Keratinocyte (primary cell): ENCODE data around the gene RAB2B. TPM values are rescaled to one million over a fixed set of nuclear protein-coding genes. Genes with fewer than 3 reads are reported as not detected.

ENCODE experiments used
- DNase-seq: peaks from one replicate; pipeline ENCODE4 v3.0.0-alpha.2; 2011; ENCODE audit warnings: low read depth, missing footprints, low spot score
- FAIRE-seq: peaks from 2 replicates; lab custom pipeline; 2011; peaks lifted over from hg19 to GRCh38; lab: Jason Lieb, UNC
- H2AFZ ChIP-seq: 2 replicates; pipeline ENCODE4 v1.6.0; 2012; ENCODE audit warnings: low read length, control low read depth, inconsistent platforms; ENCODE audit not compliant: control insufficient read depth
- H3K27ac ChIP-seq: 2 replicates; pipeline ENCODE4 v1.5.1; 2011; ENCODE audit warnings: low read length; ENCODE audit not compliant: control insufficient read depth, insufficient read depth
- H3K27me3 ChIP-seq: 3 replicates; pipeline ENCODE4 v1.6.0; 2011; ENCODE audit warnings: low read length; ENCODE audit not compliant: control insufficient read depth, insufficient read depth; ENCODE audit errors: extremely low read depth
- H3K36me3 ChIP-seq, 2 experiments: 2 replicates in 1 of 2; 3 replicates in 1 of 2; pipeline ENCODE4 v1.5.1; 2011; ENCODE audit warnings: low read length in 2 of 2, mild to moderate bottlenecking in 1 of 2; ENCODE audit not compliant: control insufficient read depth in 2 of 2, insufficient read depth in 2 of 2; ENCODE audit errors: extremely low read depth in 1 of 2
- H3K4me1 ChIP-seq: 3 replicates; pipeline ENCODE4 v1.5.1; 2011; ENCODE audit warnings: low read length; ENCODE audit not compliant: control insufficient read depth, insufficient read depth; ENCODE audit errors: extremely low read depth
- H3K4me2 ChIP-seq: 3 replicates; pipeline ENCODE4 v1.6.0; 2011; ENCODE audit warnings: low read depth, low read length; ENCODE audit not compliant: control insufficient read depth, insufficient read depth; ENCODE audit errors: extremely low read depth
- H3K4me3 ChIP-seq, 3 experiments: fragments of 200-600 bp in 1 of 3; sonication (generic) in 1 of 3; 2 replicates in 2 of 3; 3 replicates in 1 of 3; pipeline ENCODE4 v1.5.1; 2011 to 2016; ENCODE audit warnings: low read length in 3 of 3, mild to moderate bottlenecking in 3 of 3, control low read depth in 2 of 3, inconsistent platforms in 1 of 3, low read depth in 1 of 3, mixed read lengths in 1 of 3, mixed run types in 1 of 3, moderate library complexity in 1 of 3; ENCODE audit not compliant: control insufficient read depth in 2 of 3, insufficient read depth in 2 of 3; ENCODE audit errors: extremely low read depth in 1 of 3
- H3K79me2 ChIP-seq: 2 replicates; pipeline ENCODE4 v1.6.0; 2012; ENCODE audit warnings: low read length; ENCODE audit not compliant: control insufficient read depth, insufficient read depth
- H3K9ac ChIP-seq: 3 replicates; pipeline ENCODE4 v1.6.0; 2011; ENCODE audit warnings: low read length; ENCODE audit not compliant: control insufficient read depth, insufficient read depth; ENCODE audit errors: extremely low read depth
- H3K9me1 ChIP-seq: 3 replicates; pipeline ENCODE4 v1.6.0; 2011; ENCODE audit warnings: low read length; ENCODE audit not compliant: control insufficient read depth, insufficient read depth; ENCODE audit errors: extremely low read depth
- H3K9me3 ChIP-seq: 2 replicates; pipeline ENCODE4 v1.5.1; 2012; ENCODE audit warnings: low read depth, low read length; ENCODE audit not compliant: control insufficient read depth
- H4K20me1 ChIP-seq: 3 replicates; pipeline ENCODE4 v1.6.0; 2011; ENCODE audit warnings: low read length; ENCODE audit not compliant: control insufficient read depth, insufficient read depth; ENCODE audit errors: extremely low read depth
- CTCF ChIP-seq, 3 experiments: IDR thresholded peaks in 1 of 3; conservative IDR thresholded peaks in 1 of 3; optimal IDR thresholded peaks in 1 of 3; 2 replicates in 2 of 3; 3 replicates in 1 of 3; pipeline versions ENCODE3 to v1.5.1; 2011; ENCODE audit warnings: low read length in 3 of 3, mild to moderate bottlenecking in 3 of 3, moderate library complexity in 2 of 3, control low read depth in 1 of 3, inconsistent platforms in 1 of 3; ENCODE audit not compliant: insufficient read depth in 2 of 3; ENCODE audit errors: extremely low read depth in 1 of 3
- EZH2 ChIP-seq: IDR thresholded peaks from one replicate; pipeline ENCODE4 v1.6.1; 2012; ENCODE audit warnings: inconsistent platforms, mild to moderate bottlenecking, low read length, moderate library complexity
- dilution Hi-C: fragments of 300-500 bp; cut with MboI; formaldehyde crosslinking; loops from one replicate; pipeline ENCODE4 v1.7.0; 2020; ENCODE audit warnings: low sequenced_read_pairs; ENCODE audit not compliant: extremely low pct_ligation_motif_present
- polyA plus RNA-seq, 5 experiments: library from polyadenylated mRNA; depleted of rRNA in 3 of 5; stranded (reverse) in 3 of 5; stranded (forward) in 1 of 5; unstranded in 1 of 5; fragments of >200 nt; gene quantifications; 1 replicate in 1 of 5; 2 replicates in 3 of 5; 3 replicates in 1 of 5; pipeline versions ENCODE4 v1.2.1 to v1.2.3, GENCODE V29; 2011 to 2012; ENCODE audit warnings: missing spikeins in 2 of 5, low read depth in 1 of 5, low replicate concordance in 1 of 5

The RAB2B gene
- polyA plus RNA-seq, 1 donor (not counting 4 experiments of a cell fraction or from before 2014, with no cell fraction given): 18.3 TPM

- H3K79me2 ChIP-seq: peaks cover 58% of the 10 kb centered on the region
- no peak for DNase-seq
- H3K4me3 ChIP-seq: no peak overlapping the region
- no peak overlapping the region for H2AFZ ChIP-seq
- H3K4me1 ChIP-seq: peaks cover 10% of the 10 kb centered on the region
- H3K27me3 ChIP-seq: no peaks in the 10 kb centered on the region
- H3K36me3 ChIP-seq: peaks cover 21 to 25% of the 10 kb centered on the region in 2 experiments
- H3K27ac ChIP-seq: no peak overlapping the region
- H3K9me3 ChIP-seq: no peaks in the 10 kb centered on the region
- H3K9ac ChIP-seq: no peak overlapping the region
- H4K20me1 ChIP-seq: no peaks in the 10 kb centered on the region
- H3K4me2 ChIP-seq: no peak overlapping the region
- no peaks in the 10 kb centered on the region for H3K9me1 ChIP-seq
- TF ChIP-seq CTCF (optimal IDR thresholded peaks at IDR 0.05 in 1 of 3, IDR thresholded peaks at IDR 0.05 in 1 of 3, conservative IDR thresholded peaks at IDR 0.05 in 1 of 3; ENCODE audit: extremely low read depth in 1 of 3, insufficient read depth in 2 of 3, low read length in 3 of 3) (no peak), EZH2 (no peak)
- dilution Hi-C loops: no loop called here
- FAIRE-seq: no peak
Observed at GRCh38 chr14:21505012-21505553, 28.3 kb upstream of the RAB2B start.

- Histone ChIP-seq H3K4me1 (no peaks in the 10 kb centered on the region), H3K4me3 (no peak overlapping the region), H3K79me2 (peaks cover 42% of the 10 kb centered on the region), H4K20me1 (no peaks in the 10 kb centered on the region), H3K36me3 (peaks cover 22 to 35% of the 10 kb centered on the region in 2 experiments), H3K9ac (no peak overlapping the region), H2AFZ (no peak overlapping the region), H3K9me3 (no peaks in the 10 kb centered on the region), H3K27ac (no peak overlapping the region), H3K4me2 (no peak overlapping the region), H3K9me1 (no peaks in the 10 kb centered on the region), H3K27me3 (no peaks in the 10 kb centered on the region)
- DNase-seq (no peak), FAIRE-seq (no peak)
- dilution Hi-C loops: no loop called here
- no peak for TF ChIP-seq CTCF (optimal IDR thresholded peaks at IDR 0.05 in 1 of 3, IDR thresholded peaks at IDR 0.05 in 1 of 3, conservative IDR thresholded peaks at IDR 0.05 in 1 of 3; ENCODE audit: extremely low read depth in 1 of 3, insufficient read depth in 2 of 3, low read length in 3 of 3)
- no peak for TF ChIP-seq EZH2
Observed at GRCh38 chr14:21503376-21503775, 26.6 kb upstream of the RAB2B start.
